ENCODE results near the gene SHANK1.

SHANK1 gene

DNA sequence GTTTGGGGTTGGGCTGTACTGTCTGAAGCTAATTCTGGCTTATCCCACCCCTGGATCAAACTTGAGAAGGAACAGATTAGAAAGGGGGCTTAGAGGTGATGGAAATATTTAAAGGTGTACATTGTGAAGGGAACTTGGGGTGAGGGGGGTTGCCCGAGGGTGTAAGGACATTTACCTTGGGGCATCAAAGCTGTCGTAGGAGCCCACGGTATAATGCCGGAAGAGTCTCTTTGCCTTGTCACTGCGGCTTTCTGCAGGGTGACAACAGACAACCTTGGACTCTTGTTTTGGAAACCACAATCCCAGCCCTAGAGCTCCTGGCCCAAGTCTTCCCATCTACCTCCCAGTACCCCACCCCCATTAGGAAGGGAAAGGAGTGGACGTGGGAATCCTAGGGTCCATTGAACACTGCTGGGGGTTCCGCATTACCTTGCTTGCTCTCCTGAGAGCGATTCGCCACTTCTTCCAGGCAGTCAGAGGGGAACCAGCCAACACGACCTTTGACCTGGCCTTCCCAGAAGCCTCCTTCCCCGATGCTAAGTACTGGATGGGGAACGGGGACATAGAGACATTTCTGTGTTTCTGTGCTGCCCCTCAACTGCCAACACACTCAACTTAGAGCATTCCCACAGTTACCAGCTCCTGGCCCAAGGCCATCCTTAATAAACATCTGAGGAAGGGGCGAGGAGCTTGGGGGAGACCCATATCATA is 22.0 kb downstream of the SHANK1 start:
- no peaks in the 10 kb centered on the region for H3K9me3 ChIP-seq (ENCODE audit: control insufficient read depth in 1 of 2, low read length in 2 of 2)
- no peak overlapping the region for H3K27ac ChIP-seq (ENCODE audit: low read length)
- H3K27me3 ChIP-seq (ENCODE audit: low read depth, low read length): peaks cover 35% of the 10 kb centered on the region
- H3K4me1 ChIP-seq (ENCODE audit: control insufficient read depth in 1 of 2, insufficient read depth in 2 of 2, low read length in 2 of 2): no peaks in the 10 kb centered on the region
- H3K36me3 ChIP-seq (ENCODE audit: control insufficient read depth in 1 of 2, insufficient read depth in 2 of 2, low read length in 2 of 2): no peaks in the 10 kb centered on the region
- no peak overlapping the region for H3K4me3 ChIP-seq (ENCODE audit: low read depth in 1 of 2, low read length in 2 of 2)

DNA sequence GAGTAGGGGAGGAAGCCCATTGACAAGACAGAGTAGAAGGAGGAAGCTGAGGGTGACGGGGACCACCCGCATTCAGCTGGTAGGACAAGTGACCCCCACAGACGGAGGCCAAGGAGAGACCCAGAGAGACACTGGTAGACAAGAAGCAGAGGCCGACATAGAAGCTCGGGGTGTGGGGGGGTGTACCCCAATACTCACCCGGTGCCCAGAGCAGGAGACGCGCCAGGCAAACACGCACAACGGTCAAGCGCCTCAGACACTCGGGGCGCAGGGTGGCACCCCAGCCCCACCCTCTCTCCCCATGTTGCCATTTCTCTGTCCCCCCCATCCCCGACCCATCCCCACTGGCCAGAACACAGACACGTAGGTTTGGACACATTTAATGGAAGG is 23.5 kb downstream of the SHANK1 start:
- Histone ChIP-seq H3K9me3 (ENCODE audit: control insufficient read depth in 1 of 2, low read length in 2 of 2) (no peaks in the 10 kb centered on the region), H3K27me3 (ENCODE audit: low read depth, low read length) (peaks cover 27% of the 10 kb centered on the region), H3K36me3 (ENCODE audit: control insufficient read depth in 1 of 2, insufficient read depth in 2 of 2, low read length in 2 of 2) (no peaks in the 10 kb centered on the region), H3K4me3 (ENCODE audit: low read depth in 1 of 2, low read length in 2 of 2) (no peak overlapping the region), H3K4me1 (ENCODE audit: control insufficient read depth in 1 of 2, insufficient read depth in 2 of 2, low read length in 2 of 2) (no peaks in the 10 kb centered on the region), H3K27ac (ENCODE audit: low read length) (no peak overlapping the region)

DNA sequence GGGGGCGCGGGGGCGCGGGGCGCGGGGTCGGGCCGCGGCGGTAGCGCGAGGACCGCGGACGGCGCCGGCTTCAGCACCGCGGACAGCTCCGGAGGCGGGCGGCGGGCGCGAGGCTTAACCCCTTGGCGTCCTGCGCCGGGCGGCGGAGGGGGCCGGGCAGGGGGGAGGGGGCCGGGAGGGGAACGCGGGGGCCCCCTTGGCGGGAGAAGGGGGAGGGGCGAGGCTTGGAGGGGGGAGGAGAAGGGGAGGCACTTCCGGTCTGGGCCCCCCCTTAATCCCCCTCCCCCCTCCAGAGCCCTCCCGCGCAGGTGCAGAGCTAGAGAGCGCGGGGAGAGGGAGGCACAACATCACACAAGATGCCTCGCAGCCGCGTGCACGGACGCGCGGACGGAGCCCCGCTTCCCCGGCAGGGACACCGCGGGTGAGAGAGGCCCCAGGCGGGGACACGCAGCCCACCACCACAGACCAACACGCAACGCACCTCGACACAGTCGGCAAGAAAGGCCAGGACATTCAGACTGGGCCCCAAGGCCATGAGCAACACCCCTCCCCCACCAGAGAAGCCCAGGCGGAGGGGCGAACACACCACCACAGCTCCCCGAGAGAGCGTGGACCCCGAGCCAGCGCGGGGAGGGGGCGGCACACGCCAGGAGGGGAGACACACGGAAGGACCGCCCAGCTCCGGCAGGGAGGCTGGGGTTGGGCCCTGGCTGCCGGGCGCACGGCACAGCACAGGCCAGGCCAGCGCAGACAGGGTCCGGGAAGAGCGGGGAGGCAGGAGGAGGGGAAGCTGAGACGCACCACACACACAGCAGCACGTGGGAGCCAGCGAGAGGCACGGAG is 24.1 kb downstream of the SHANK1 start:
- H3K27me3 ChIP-seq (ENCODE audit: low read depth, low read length): peaks cover 27% of the 10 kb centered on the region
- H3K27ac ChIP-seq (ENCODE audit: low read length): no peak overlapping the region

DNA sequence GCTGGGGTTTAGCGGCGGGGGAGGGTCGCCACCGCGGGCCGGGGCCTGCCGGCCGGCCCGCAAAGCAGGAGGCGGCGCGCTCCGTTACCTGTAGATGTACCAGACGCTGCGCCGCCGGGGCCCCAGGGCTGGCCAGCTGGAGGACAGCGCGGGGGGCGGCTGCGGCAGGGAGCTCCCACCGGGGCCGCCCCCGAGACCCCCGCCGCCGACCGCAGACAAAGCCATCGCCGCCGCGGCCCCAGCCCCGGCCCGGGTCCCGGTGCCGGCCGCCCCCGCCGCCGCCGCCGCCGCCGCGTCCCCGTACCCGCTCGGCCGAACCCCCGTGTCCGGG is 24.8 kb downstream of the SHANK1 start:
- no peak overlapping the region for H3K27ac ChIP-seq (ENCODE audit: low read length)
- no peaks in the 10 kb centered on the region for H3K4me1 ChIP-seq (ENCODE audit: control insufficient read depth in 1 of 2, insufficient read depth in 2 of 2, low read length in 2 of 2)
- H3K9me3 ChIP-seq (ENCODE audit: control insufficient read depth in 1 of 2, low read length in 2 of 2): no peaks in the 10 kb centered on the region
- H3K36me3 ChIP-seq (ENCODE audit: control insufficient read depth in 1 of 2, insufficient read depth in 2 of 2, low read length in 2 of 2): no peaks in the 10 kb centered on the region
- H3K4me3 ChIP-seq (ENCODE audit: low read depth in 1 of 2, low read length in 2 of 2): no peak overlapping the region
- peaks cover 27% of the 10 kb centered on the region for H3K27me3 ChIP-seq (ENCODE audit: low read depth, low read length)

More for the DNA sequence above, 24.1 kb downstream of the SHANK1 start:
- H3K36me3 ChIP-seq (ENCODE audit: control insufficient read depth in 1 of 2, insufficient read depth in 2 of 2, low read length in 2 of 2): no peaks in the 10 kb centered on the region
- H3K9me3 ChIP-seq (ENCODE audit: control insufficient read depth in 1 of 2, low read length in 2 of 2): no peaks in the 10 kb centered on the region
- H3K4me1 ChIP-seq (ENCODE audit: control insufficient read depth in 1 of 2, insufficient read depth in 2 of 2, low read length in 2 of 2): no peaks in the 10 kb centered on the region
- H3K4me3 ChIP-seq (ENCODE audit: low read depth in 1 of 2, low read length in 2 of 2): no peak overlapping the region

DNA sequence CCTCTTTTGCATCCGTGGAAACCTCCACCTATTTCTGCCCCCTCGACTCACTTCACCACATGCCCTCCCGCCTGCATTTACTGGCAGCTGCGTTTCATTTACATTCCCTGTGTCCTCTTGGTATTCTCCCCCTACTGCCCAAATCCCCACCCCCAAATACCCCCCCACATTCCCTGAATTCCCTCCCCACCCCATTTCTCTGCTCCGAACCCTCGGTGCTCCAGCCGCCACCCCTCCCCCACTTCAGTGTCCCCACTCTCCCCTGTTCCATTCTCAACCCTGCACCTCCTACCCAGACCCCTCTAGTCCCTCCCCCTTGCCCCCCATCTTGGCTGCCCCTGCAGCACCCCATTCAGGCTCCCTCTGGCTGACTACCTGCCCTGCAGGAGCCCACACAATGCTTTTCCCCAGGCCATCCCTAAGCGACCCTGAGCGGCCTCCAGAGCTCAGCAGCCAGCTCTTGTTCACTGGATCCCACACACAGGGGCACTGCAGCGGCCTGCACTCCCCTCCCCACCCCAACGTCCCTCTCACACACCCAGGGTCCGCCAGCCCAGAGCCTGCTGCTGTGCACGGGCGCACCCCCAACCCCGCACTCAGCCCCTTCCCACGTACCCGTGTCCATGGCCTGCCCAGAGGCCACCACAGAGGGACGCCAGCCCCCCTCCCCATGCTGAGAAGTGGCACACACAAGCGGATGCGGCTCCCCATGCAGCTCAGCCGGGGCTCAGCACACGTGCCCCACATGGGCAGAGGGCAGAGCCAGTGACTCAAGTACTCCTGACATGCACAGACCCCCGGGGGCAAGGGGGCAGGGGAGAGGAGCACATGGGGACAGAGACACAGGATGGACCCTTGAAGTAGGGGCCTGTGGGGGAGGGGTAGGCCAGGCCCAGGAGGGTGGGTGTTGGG is 26.3 kb downstream of the SHANK1 start:
- no peak overlapping the region for H3K4me3 ChIP-seq (ENCODE audit: low read depth in 1 of 2, low read length in 2 of 2)

DNA sequence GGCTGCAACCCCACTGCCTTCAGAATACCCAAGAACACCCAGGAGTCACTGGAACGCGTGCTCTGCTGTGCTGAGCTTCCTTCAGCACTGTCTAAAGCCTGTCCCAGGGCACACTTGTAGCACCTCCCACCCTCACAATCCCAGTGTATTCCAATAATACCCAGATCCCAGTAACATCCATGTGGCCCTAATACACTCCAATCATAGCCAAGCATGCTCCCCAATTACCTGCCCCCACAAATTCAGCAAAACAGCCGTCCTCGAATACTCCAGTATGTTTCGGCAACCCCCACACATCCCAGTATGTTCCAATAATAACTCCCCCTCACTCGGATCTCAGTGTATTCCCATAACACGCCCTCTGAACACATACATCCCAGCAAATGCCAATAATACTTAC is 29.2 kb downstream of the SHANK1 start:
- no peak overlapping the region for H3K27ac ChIP-seq (ENCODE audit: low read length)
- H3K4me3 ChIP-seq (ENCODE audit: low read depth in 1 of 2, low read length in 2 of 2): no peak overlapping the region
- no peaks in the 10 kb centered on the region for H3K9me3 ChIP-seq (ENCODE audit: control insufficient read depth in 1 of 2, low read length in 2 of 2)
- peaks cover 18% of the 10 kb centered on the region for H3K27me3 ChIP-seq (ENCODE audit: low read depth, low read length)
- no peaks in the 10 kb centered on the region for H3K4me1 ChIP-seq (ENCODE audit: control insufficient read depth in 1 of 2, insufficient read depth in 2 of 2, low read length in 2 of 2)
- no peaks in the 10 kb centered on the region for H3K36me3 ChIP-seq (ENCODE audit: control insufficient read depth in 1 of 2, insufficient read depth in 2 of 2, low read length in 2 of 2)

More for the DNA sequence above, 26.3 kb downstream of the SHANK1 start:
- Histone ChIP-seq H3K4me1 (ENCODE audit: control insufficient read depth in 1 of 2, insufficient read depth in 2 of 2, low read length in 2 of 2) (no peaks in the 10 kb centered on the region), H3K27me3 (ENCODE audit: low read depth, low read length) (peaks cover 20% of the 10 kb centered on the region), H3K36me3 (ENCODE audit: control insufficient read depth in 1 of 2, insufficient read depth in 2 of 2, low read length in 2 of 2) (no peaks in the 10 kb centered on the region), H3K27ac (ENCODE audit: low read length) (no peak overlapping the region), H3K9me3 (ENCODE audit: control insufficient read depth in 1 of 2, low read length in 2 of 2) (no peaks in the 10 kb centered on the region)

DNA sequence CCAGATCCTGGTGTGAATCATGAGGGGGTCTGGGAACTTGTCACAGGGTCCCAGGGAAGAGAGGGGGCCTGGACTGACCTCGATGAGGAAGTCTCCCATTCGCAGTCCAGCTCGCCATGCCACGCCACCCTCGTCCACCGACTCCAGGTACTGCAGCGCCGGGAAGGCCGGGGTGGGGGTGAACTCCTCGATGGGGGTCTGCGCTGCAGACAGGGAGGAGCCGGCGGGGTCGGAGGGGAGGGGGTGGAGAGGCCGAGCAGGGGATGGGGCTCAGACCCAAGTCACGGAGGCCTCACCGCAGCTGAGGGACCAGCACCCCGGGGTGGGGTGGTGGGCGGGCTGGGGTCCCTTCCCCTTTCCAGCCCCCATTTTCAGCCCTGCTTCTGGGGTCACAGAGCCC is 30.8 kb downstream of the SHANK1 start:
- Histone ChIP-seq H3K4me3 (ENCODE audit: low read depth in 1 of 2, low read length in 2 of 2) (no peak overlapping the region), H3K9me3 (ENCODE audit: control insufficient read depth in 1 of 2, low read length in 2 of 2) (no peaks in the 10 kb centered on the region), H3K27ac (ENCODE audit: low read length) (no peak overlapping the region), H3K4me1 (ENCODE audit: control insufficient read depth in 1 of 2, insufficient read depth in 2 of 2, low read length in 2 of 2) (no peaks in the 10 kb centered on the region), H3K27me3 (ENCODE audit: low read depth, low read length) (peaks cover 10% of the 10 kb centered on the region), H3K36me3 (ENCODE audit: control insufficient read depth in 1 of 2, insufficient read depth in 2 of 2, low read length in 2 of 2) (no peaks in the 10 kb centered on the region)

DNA sequence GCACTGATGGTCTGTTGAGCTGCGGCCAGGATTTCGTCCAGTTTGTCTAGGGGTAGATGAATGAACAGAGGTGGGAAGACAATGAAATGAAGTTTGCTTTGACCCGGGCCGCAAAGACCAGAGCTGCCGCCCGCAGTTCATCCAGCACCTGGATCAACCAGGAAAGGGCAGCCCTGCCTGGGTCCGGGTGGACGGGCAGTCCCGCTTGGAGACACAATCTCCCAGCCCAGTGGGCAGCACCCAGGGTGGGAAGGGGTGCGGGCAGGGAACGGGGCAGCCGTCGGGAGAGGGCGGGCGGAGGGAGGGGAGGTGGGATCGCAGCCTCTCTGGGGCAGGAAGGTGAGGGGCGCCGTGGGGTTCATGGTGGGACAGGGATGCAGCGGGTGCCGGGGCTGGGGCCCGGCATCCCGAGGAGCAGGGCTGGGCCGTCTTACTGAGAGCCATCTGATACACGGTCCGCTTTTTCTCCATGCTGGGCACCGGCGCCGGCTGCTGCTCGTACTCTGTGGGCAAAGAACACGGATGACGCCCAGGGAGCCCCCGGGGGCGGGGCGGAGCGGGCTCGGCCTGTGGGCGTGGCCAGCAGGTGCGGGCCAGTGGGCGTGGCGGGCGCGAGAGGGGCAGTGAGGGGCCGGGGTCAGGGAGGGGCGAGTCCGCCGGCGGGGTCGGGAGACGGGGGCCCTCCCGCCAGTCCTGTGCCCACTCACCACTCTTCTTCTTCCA is 33.1 kb downstream of the SHANK1 start:
- H3K27ac ChIP-seq (ENCODE audit: low read length): no peak overlapping the region
- H3K9me3 ChIP-seq (ENCODE audit: control insufficient read depth in 1 of 2, low read length in 2 of 2): no peaks in the 10 kb centered on the region
- H3K4me3 ChIP-seq (ENCODE audit: low read depth in 1 of 2, low read length in 2 of 2): no peak overlapping the region
- H3K4me1 ChIP-seq (ENCODE audit: control insufficient read depth in 1 of 2, insufficient read depth in 2 of 2, low read length in 2 of 2): no peaks in the 10 kb centered on the region
- H3K36me3 ChIP-seq (ENCODE audit: control insufficient read depth in 1 of 2, insufficient read depth in 2 of 2, low read length in 2 of 2): no peaks in the 10 kb centered on the region
- peaks cover 3% of the 10 kb centered on the region for H3K27me3 ChIP-seq (ENCODE audit: low read depth, low read length)

DNA sequence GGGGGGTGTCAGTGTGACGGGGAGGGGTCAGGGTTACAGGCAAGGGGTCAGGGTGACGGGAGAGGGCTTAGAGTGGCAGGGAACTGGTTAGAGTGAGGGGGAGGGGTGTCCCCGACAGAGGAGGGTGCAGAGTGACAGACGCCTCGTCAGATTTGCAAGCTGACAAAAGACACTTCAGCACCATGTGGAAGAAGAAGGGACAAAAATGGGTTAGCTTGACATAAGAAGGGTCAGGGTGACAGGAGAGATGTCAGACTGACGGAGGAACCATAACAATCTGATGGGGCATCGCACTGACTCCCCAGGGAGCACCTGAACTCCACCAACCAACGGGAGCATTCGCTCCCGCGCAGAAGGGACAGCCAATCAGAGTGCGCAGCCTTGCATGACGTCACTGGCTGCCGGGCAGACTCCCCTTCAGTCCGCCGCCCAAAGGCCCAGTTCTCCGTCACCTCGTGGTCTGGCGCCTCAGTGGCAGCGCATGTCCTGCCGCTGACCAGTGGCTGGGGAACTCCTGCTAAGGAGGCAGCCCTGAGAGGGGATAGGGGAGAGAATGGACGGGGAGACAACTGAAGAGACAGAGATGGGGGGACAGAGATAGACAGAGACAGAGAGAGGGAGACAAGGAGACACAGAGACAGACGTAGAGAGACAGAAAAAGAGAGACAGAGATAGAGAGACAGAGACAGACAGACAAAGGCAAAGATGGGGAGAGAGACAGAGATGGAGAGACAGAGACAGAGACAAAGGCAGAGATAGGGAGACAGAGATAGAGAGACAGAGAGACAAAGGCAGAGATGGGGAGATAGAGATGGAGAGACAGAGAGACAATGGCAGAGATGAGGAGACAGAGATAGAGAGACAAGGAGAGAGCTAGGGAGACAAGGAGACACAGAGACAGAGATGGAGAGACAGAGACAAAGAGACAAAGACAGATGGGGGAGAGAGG is 40.2 kb downstream of the SHANK1 start:
- Histone ChIP-seq H3K9me3 (ENCODE audit: control insufficient read depth in 1 of 2, low read length in 2 of 2) (peaks cover 0 to 4% of the 10 kb centered on the region in 2 donors), H3K36me3 (ENCODE audit: control insufficient read depth in 1 of 2, insufficient read depth in 2 of 2, low read length in 2 of 2) (no peaks in the 10 kb centered on the region), H3K4me3 (ENCODE audit: low read depth in 1 of 2, low read length in 2 of 2) (no peak overlapping the region), H3K27me3 (ENCODE audit: low read depth, low read length) (no peaks in the 10 kb centered on the region), H3K4me1 (ENCODE audit: control insufficient read depth in 1 of 2, insufficient read depth in 2 of 2, low read length in 2 of 2) (peaks cover 0 to 6% of the 10 kb centered on the region in 2 donors), H3K27ac (ENCODE audit: low read length) (no peak overlapping the region)

DNA sequence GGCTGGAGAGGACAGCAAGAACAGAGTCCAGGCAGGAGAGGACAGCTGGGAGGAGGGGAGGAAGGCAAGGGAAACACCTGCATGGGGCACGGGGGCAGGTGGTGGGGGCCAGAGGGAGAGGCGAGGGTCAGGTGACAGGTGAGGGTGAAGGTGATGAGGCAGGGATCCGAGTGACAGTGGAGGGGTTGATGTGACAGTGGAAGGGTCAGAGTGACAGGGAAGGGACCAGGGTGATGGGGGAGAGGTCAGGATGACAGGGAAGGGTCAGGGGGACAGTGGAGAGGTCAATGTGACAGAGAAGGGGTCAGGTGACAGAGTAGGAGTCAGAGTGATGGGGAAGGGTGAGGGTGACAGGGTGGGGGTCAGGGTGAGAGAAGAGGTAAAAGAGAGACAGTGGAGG is 41.3 kb downstream of the SHANK1 start:
- H3K27me3 ChIP-seq (ENCODE audit: low read depth, low read length): no peaks in the 10 kb centered on the region

More for the DNA sequence above, 41.3 kb downstream of the SHANK1 start:
- H3K27ac ChIP-seq (ENCODE audit: low read length): no peak overlapping the region
- no peak overlapping the region for H3K4me3 ChIP-seq (ENCODE audit: low read depth in 1 of 2, low read length in 2 of 2)
- peaks cover 0 to 6% of the 10 kb centered on the region in 2 donors for H3K4me1 ChIP-seq (ENCODE audit: control insufficient read depth in 1 of 2, insufficient read depth in 2 of 2, low read length in 2 of 2)
- H3K36me3 ChIP-seq (ENCODE audit: control insufficient read depth in 1 of 2, insufficient read depth in 2 of 2, low read length in 2 of 2): no peaks in the 10 kb centered on the region
- peaks cover 0 to 4% of the 10 kb centered on the region in 2 donors for H3K9me3 ChIP-seq (ENCODE audit: control insufficient read depth in 1 of 2, low read length in 2 of 2)
